Spleen (tissue), 7 donors: ENCODE measurements around the gene CLEC16A.

Experiments
- CTCF ChIP-seq, 11 experiments: fragments of 200-600 bp in 7 of 11; fragments of 450-650 bp in 4 of 11; sonication (generic) in 4 of 11; IDR thresholded peaks in 8 of 11; conservative IDR thresholded peaks in 3 of 11; 1 replicate in 7 of 11; 2 replicates in 4 of 11; pipeline versions ENCODE4 v1.4.0 to v1.8.0; 2016 to 2021; ENCODE audit warnings: antibody characterized with exemption in 11 of 11, inconsistent platforms in 4 of 11, mild to moderate bottlenecking in 1 of 11
- POLR2AphosphoS5 ChIP-seq, 3 donors: sonication (generic); formaldehyde crosslinking; IDR thresholded peaks; one replicate each; pipeline ENCODE4 v1.5.1; 2017; ENCODE audit warnings: antibody characterized with exemption in 3 of 3
- donor health status: DM: no; HTN: no; CAD: no; lungs with moderate emphysema.
- donor health status: DM: no; HTN: no; CAD: no.
- donor health status: DM: no; HTN: no; CAD: no.

- TF ChIP-seq CTCF (IDR thresholded peaks at IDR 0.05 in 8 of 11, conservative IDR thresholded peaks at IDR 0.05 in 3 of 11) (peak in 1 of 11 experiments; percentile 21), POLR2AphosphoS5 (IDR thresholded peaks at IDR 0.05) (no peak)
Measured at GRCh38 chr16:10983159-10983558, 38.8 kb downstream of the CLEC16A start.
